K562 (cell line): ENCODE results near the gene MARCHF3. TPM values are rescaled to one million over a fixed set of nuclear protein-coding genes. Genes with fewer than 3 reads are reported as not detected.

Source experiments
- ATF6 ChIP-seq: sonication (generic); formaldehyde crosslinking; IDR thresholded peaks from 2 replicates; pipeline ENCODE4 v1.4.0; 2020; ENCODE audit warnings: mild to moderate bottlenecking, missing genetic modification reagents
- C11orf30 ChIP-seq: fragments of 450-650 bp; IDR thresholded peaks from 2 replicates; pipeline ENCODE4 v1.6.1; 2016; ENCODE audit warnings: low read depth, mild to moderate bottlenecking
- CHD7 ChIP-seq: fragments of 200-600 bp; sonication (generic); IDR thresholded peaks from one replicate; pipeline ENCODE4 v1.6.1; 2012; ENCODE audit warnings: mild to moderate bottlenecking, low read depth, low read length, inconsistent platforms
- EGR1 ChIP-seq: fragments of 450-650 bp; conservative IDR thresholded peaks from 2 replicates; pipeline ENCODE4 v1.6.1; 2017; ENCODE audit warnings: mild to moderate bottlenecking
- ELF4 ChIP-seq: fragments of 450-650 bp; formaldehyde crosslinking; IDR thresholded peaks from 2 replicates; pipeline ENCODE4 v1.4.0; 2022; ENCODE audit warnings: missing genetic modification characterization
- GATAD2A ChIP-seq: fragments of 450-650 bp; IDR thresholded peaks from 2 replicates; pipeline ENCODE4 v1.6.1; 2017
- GTF2F1 ChIP-seq: IDR thresholded peaks from 2 replicates; pipeline ENCODE4 v1.6.1; 2011; ENCODE audit warnings: low read depth, low read length, improper control_type of control experiment
- HINFP ChIP-seq: fragments of 450-650 bp; conservative IDR thresholded peaks from 2 replicates; pipeline ENCODE4 v1.6.1; 2016; ENCODE audit warnings: missing genetic modification characterization, low read depth, mild to moderate bottlenecking, control low read depth, missing compliant biosample characterization
- MYC ChIP-seq, 2 experiments: fragments of 250-450 bp in 1 of 2; sonication (Bioruptor Pico) in 1 of 2; IDR thresholded peaks; 2 replicates each; pipeline versions ENCODE4 v1.5.1 to v1.6.1; 2012 to 2021; ENCODE audit warnings: low read depth in 2 of 2, borderline replicate concordance in 1 of 2, improper control_type of control experiment in 1 of 2, low read length in 1 of 2, mild to moderate bottlenecking in 1 of 2, moderate library complexity in 1 of 2
- NONO ChIP-seq, 2 experiments: fragments of 200-400 bp in 1 of 2; fragments of 450-650 bp in 1 of 2; formaldehyde crosslinking in 1 of 2; IDR thresholded peaks; 2 replicates each; pipeline ENCODE4 v1.6.1; 2017; ENCODE audit warnings: low read depth in 2 of 2, mild to moderate bottlenecking in 2 of 2, moderate library complexity in 2 of 2, low read length in 1 of 2
- PYGO2 ChIP-seq: fragments of 450-650 bp; IDR thresholded peaks from 2 replicates; pipeline ENCODE4 v1.6.1; 2016; ENCODE audit warnings: mild to moderate bottlenecking, missing genetic modification characterization, moderate library complexity, missing compliant biosample characterization
- TARDBP ChIP-seq: fragments of 450-650 bp; IDR thresholded peaks from 2 replicates; pipeline ENCODE4 v1.6.1; 2016
- ZNF408 ChIP-seq: fragments of 250-450 bp; sonication (Bioruptor Pico); IDR thresholded peaks from 2 replicates; pipeline ENCODE4 v1.4.0; 2020; ENCODE audit warnings: low read depth, mild to moderate bottlenecking, moderate library complexity
- ZNF717 ChIP-seq: fragments of 250-450 bp; sonication (Bioruptor Pico); IDR thresholded peaks from 2 replicates; pipeline ENCODE4 v1.5.0; 2021
- polyA plus RNA-seq, 8 experiments: library from polyadenylated mRNA; depleted of rRNA in 4 of 8; stranded (reverse) in 5 of 8; unstranded in 3 of 8; fragments of >200 nt; fragmentation: Nextera tagmentation in 2 of 8; fragmentation: Illumina TruSeq in 1 of 8; extraction: Ambion mirVana in 2 of 8; extraction: Trizol in 1 of 8; gene quantifications; 2 replicates each; pipeline versions ENCODE4 v1.2.1 to v1.2.3, GENCODE V29; 2011 to 2014; ENCODE audit warnings: inconsistent platforms in 1 of 8, missing spikeins in 1 of 8
- total RNA-seq, 7 experiments: library from RNA; depleted of rRNA in 6 of 7; stranded (reverse); fragments of >200 nt in 6 of 7; fragmentation: Illumina TruSeq in 2 of 7; extraction: Trizol in 2 of 7; gene quantifications; 2 replicates each; pipeline versions ENCODE4 v1.2.1 to v1.2.3, GENCODE V29; 2011 to 2021; ENCODE audit warnings: low replicate concordance in 1 of 7

MARCHF3 gene
- total and polyA plus RNA-seq, 9 of the 15 experiments (the other 6 are each of a cell fraction or from before 2014, with no cell fraction given) = 5.6 to 37.4 (median 16.5) TPM

- TF ChIP-seq HINFP (tag) = no peak
- peak; percentile 46; the same call in 1 of the 2 replicates for TF ChIP-seq GATAD2A
- TF ChIP-seq NONO (IDR thresholded peaks at IDR 0.05; ENCODE audit: low read depth in 2 of 2, low read length in 1 of 2) = no peak
- no peak for TF ChIP-seq EGR1
- no peak for TF ChIP-seq GTF2F1
- no peak for TF ChIP-seq PYGO2 (tag)
- TF ChIP-seq TARDBP = no peak
- TF ChIP-seq C11orf30 = peak; percentile 89
- no peak for TF ChIP-seq CHD7
- TF ChIP-seq MYC (IDR thresholded peaks at IDR 0.05; ENCODE audit: low read depth, low read length) = peak; percentile 78
- TF ChIP-seq MYC (CRISPR knock-in tag; IDR thresholded peaks at IDR 0.05; ENCODE audit: borderline replicate concordance, low read depth) = no peak
- TF ChIP-seq ZNF717 (CRISPR knock-in tag) = no peak
- TF ChIP-seq ZNF408 (CRISPR knock-in tag) = no peak
- TF ChIP-seq ELF4 (CRISPR knock-in tag) = 0 out of 2 replicates have a peak, but pooled peaks have one; percentile 14
- no peak for TF ChIP-seq ATF6 (CRISPR knock-in tag)
Measured at GRCh38 chr5:126998201-126998631, 32.1 kb downstream of the MARCHF3 start (continued).
